ENCODE data around the gene LDHA.

The LDHA gene

GRCh38 chr11:18394275-18394927 is at the start of gene LDHA:
Gene LDHA, plus strand, starts transcription at chr11:18394563. Its CDS starts 2,280 bp downstream, at chr11:18396843.
- DNase-seq = peak; percentile 100

- DNase-seq = no peak
Observed at GRCh38 chr11:18347471-18348125, 46.8 kb upstream of the LDHA start.

- no peak for DNase-seq
Observed at GRCh38 chr11:18352581-18352980, 41.8 kb upstream of the LDHA start.

GRCh38 chr11:18358646-18359045 is 35.7 kb upstream of the LDHA start:
- no peak for DNase-seq

- DNase-seq = no peak
Observed at GRCh38 chr11:18361154-18361553, 33.2 kb upstream of the LDHA start.

GRCh38 chr11:18364495-18365073 is 29.8 kb upstream of the LDHA start:
- DNase-seq = no peak

GRCh38 chr11:18365741-18366140 is 28.6 kb upstream of the LDHA start:
- no peak for DNase-seq

GRCh38 chr11:18366286-18366685 is 28.1 kb upstream of the LDHA start:
- no peak for DNase-seq

- no peak for DNase-seq
Observed at GRCh38 chr11:18367431-18367830, 26.9 kb upstream of the LDHA start.

GRCh38 chr11:18368221-18368620 is 26.1 kb upstream of the LDHA start:
- no peak for DNase-seq

GRCh38 chr11:18369398-18369797 is 25.0 kb upstream of the LDHA start:
- no peak for DNase-seq

GRCh38 chr11:18371279-18371678 is 23.1 kb upstream of the LDHA start:
- no peak for DNase-seq

- DNase-seq = no peak
Observed at GRCh38 chr11:18372201-18372600, 22.2 kb upstream of the LDHA start.

GRCh38 chr11:18374956-18375355 is 19.4 kb upstream of the LDHA start:
- DNase-seq = no peak

- DNase-seq = no peak
Observed at GRCh38 chr11:18375941-18376340, 18.4 kb upstream of the LDHA start.

GRCh38 chr11:18379201-18379600 is 15.2 kb upstream of the LDHA start:
- no peak for DNase-seq

GRCh38 chr11:18383388-18384156 is 10.8 kb upstream of the LDHA start:
- DNase-seq = peak; percentile 89

- DNase-seq = no peak
Observed at GRCh38 chr11:18384157-18384641, 10.2 kb upstream of the LDHA start.

GRCh38 chr11:18390088-18390487 is 4.3 kb upstream of the LDHA start:
- no peak for DNase-seq

GRCh38 chr11:18392434-18393321 is 1.7 kb upstream of the LDHA start:
- no peak for DNase-seq

- no peak for DNase-seq
Observed at GRCh38 chr11:18393581-18394274, 635 bp upstream of the LDHA start.
